Measurements from ENCODE around the gene PI3.
"Not testable (repeated sequence)": the region's sequence is repeated elsewhere in the genome, so short reads cannot be mapped to it uniquely, and the experiment has no call there.

The PI3 gene

GRCh38 chr20:45149062-45149461, 25.6 kb upstream of the PI3 start:
- POLR2A ChIA-PET = no interaction called here
- H3K4me3 ChIP-seq (ENCODE audit: low read depth, low read length) = no peak overlapping the region
- CTCF ChIA-PET = no interaction called here
- TF ChIP-seq, protein P1, sequence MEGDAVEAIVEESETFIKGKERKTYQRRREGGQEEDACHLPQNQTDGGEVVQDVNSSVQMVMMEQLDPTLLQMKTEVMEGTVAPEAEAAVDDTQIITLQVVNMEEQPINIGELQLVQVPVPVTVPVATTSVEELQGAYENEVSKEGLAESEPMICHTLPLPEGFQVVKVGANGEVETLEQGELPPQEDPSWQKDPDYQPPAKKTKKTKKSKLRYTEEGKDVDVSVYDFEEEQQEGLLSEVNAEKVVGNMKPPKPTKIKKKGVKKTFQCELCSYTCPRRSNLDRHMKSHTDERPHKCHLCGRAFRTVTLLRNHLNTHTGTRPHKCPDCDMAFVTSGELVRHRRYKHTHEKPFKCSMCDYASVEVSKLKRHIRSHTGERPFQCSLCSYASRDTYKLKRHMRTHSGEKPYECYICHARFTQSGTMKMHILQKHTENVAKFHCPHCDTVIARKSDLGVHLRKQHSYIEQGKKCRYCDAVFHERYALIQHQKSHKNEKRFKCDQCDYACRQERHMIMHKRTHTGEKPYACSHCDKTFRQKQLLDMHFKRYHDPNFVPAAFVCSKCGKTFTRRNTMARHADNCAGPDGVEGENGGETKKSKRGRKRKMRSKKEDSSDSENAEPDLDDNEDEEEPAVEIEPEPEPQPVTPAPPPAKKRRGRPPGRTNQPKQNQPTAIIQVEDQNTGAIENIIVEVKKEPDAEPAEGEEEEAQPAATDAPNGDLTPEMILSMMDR (IDR thresholded peaks at IDR 0.05; ENCODE audit: insufficient read depth, low read length, missing control alignments) = no peak
- DNase-seq (ENCODE audit: low read depth, low spot score) = no peak

DNA sequence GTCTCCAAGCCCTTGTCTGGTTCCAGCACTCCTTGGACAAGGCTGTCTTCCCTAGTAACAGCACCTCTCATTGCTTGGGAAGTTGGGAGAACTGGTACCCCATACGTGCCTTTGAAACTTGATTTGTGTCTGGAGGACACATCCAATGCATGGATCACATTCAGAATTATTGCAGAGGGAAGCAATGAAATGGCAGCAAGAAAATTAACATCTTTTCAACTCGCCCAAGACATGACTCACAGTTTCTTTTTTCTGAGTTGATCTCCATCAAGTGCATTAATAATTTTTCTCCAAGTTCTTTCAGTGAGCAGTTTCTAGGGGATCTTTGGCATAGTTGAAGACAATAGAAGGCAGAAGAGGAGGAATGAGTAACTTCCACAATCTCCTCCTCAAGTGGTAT, 22.3 kb upstream of the PI3 start:
- TF ChIP-seq, protein P1 (IDR thresholded peaks at IDR 0.05; ENCODE audit: insufficient read depth, low read length, missing control alignments) = no peak
- ChIA-PET POLR2A (no interaction called here), CTCF (interaction anchor here (1.1 kb wide), 1 partner anchor 141 kb away, joined by 4 read pairs; no protein-coding TSS in a partner anchor)
- DNase-seq (ENCODE audit: low read depth, low spot score) = no peak
- no peak overlapping the region for H3K4me3 ChIP-seq (ENCODE audit: low read depth, low read length)

- ChIA-PET POLR2A (no interaction called here), CTCF (interaction anchor here (1.1 kb wide), 1 partner anchor 141 kb away, joined by 4 read pairs; no protein-coding TSS in a partner anchor)
- TF ChIP-seq, protein P1 (IDR thresholded peaks at IDR 0.05; ENCODE audit: insufficient read depth, low read length, missing control alignments) = no peak
- no peak for DNase-seq (ENCODE audit: low read depth, low spot score)
- no peak overlapping the region for H3K4me3 ChIP-seq (ENCODE audit: low read depth, low read length)
Measured at GRCh38 chr20:45153147-45153546, 21.6 kb upstream of the PI3 start.

- CTCF ChIA-PET = interaction anchor here (1.1 kb wide), 1 partner anchor 140 kb away, joined by 4 read pairs; no protein-coding TSS in a partner anchor
- DNase-seq (ENCODE audit: low read depth, low spot score) = no peak
- POLR2A ChIA-PET = no interaction called here
- H3K4me3 ChIP-seq (ENCODE audit: low read depth, low read length) = no peak overlapping the region
- TF ChIP-seq, protein P1 (IDR thresholded peaks at IDR 0.05; ENCODE audit: insufficient read depth, low read length, missing control alignments) = no peak
Measured at GRCh38 chr20:45153752-45154151, 20.9 kb upstream of the PI3 start.

DNA sequence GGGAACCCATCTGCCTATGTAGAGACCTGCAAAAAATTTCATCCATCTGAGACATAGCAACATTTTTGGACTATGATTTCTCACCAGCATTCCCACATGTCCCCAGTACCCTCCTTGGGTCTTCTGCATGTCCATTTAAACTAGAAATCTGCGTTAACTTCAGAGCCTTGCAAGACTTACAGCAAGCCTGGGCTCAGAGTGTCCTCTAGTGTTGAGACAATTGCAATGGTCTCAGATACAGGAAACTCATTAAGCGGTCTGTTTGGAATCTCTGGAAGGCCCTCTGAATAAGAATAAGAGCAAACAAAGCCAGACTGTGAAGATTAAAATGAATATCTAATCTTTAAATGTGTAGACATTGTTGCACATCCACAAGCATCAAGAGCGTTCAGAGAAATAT, 20.5 kb upstream of the PI3 start:
- TF ChIP-seq, protein P1 (IDR thresholded peaks at IDR 0.05; ENCODE audit: insufficient read depth, low read length, missing control alignments) = no peak
- CTCF ChIA-PET = interaction anchor here (1.0 kb wide), 1 partner anchor 58 kb away, joined by 3 read pairs; no protein-coding TSS in a partner anchor
- no peak for DNase-seq (ENCODE audit: low read depth, low spot score)

GRCh38 chr20:45154794-45155193, 19.9 kb upstream of the PI3 start:
- POLR2A ChIA-PET = not testable (repeated sequence)
- CTCF ChIA-PET = interaction anchor here (1.0 kb wide), 1 partner anchor 58 kb away, joined by 3 read pairs; no protein-coding TSS in a partner anchor

More for the DNA sequence above, 20.5 kb upstream of the PI3 start:
- H3K4me3 ChIP-seq (ENCODE audit: low read depth, low read length) = no peak overlapping the region
- POLR2A ChIA-PET = no interaction called here

GRCh38 chr20:45156713-45157112, 18.0 kb upstream of the PI3 start:
- H3K4me3 ChIP-seq (ENCODE audit: low read depth, low read length) = no peak overlapping the region
- ChIA-PET POLR2A (no interaction called here), CTCF (interaction anchor here (1.5 kb wide), 1 partner anchor 134 kb away, joined by 6 read pairs; no protein-coding TSS in a partner anchor)
- no peak for DNase-seq (ENCODE audit: low read depth, low spot score)
- TF ChIP-seq, protein P1 (IDR thresholded peaks at IDR 0.05; ENCODE audit: insufficient read depth, low read length, missing control alignments) = no peak

More at GRCh38 chr20:45154794-45155193, 19.9 kb upstream of the PI3 start:
- H3K4me3 ChIP-seq (ENCODE audit: low read depth, low read length); DNase-seq (ENCODE audit: low read depth, low spot score): not testable (repeated sequence)

All from AG04449 (cell line).